Measurements from ENCODE around the gene TREM1. TPM values are rescaled to one million over a fixed set of nuclear protein-coding genes. Genes with fewer than 3 reads are reported as not detected.
"Not testable (repeated sequence)": the region's sequence is repeated elsewhere in the genome, so short reads cannot be mapped to it uniquely, and the experiment has no call there.

The TREM1 gene
- total and polyA plus RNA-seq, 4 donors = 6.2 to 18.4 (median 6.5) TPM; not detected in 1

GRCh38 chr6:41256383-41256782 is 30.1 kb downstream of the TREM1 start:
- no peak overlapping the region for H3K27ac ChIP-seq (ENCODE audit: low read depth in 1 of 2, low read length in 2 of 2)
- H3K4me1 ChIP-seq (ENCODE audit: control insufficient read depth in 1 of 2, insufficient read depth in 2 of 2, low read length in 2 of 2) = no peaks in the 10 kb centered on the region
- no peaks in the 10 kb centered on the region for H3K27me3 ChIP-seq (ENCODE audit: control insufficient read depth in 1 of 2, insufficient read depth in 2 of 2, low read length in 1 of 2)
- ATAC-seq (ENCODE audit: low FRiP score) (no peak), DNase-seq (no peak)
- H3K36me3 ChIP-seq (ENCODE audit: control insufficient read depth in 1 of 2, insufficient read depth in 2 of 2, low read length in 1 of 2) = no peaks in the 10 kb centered on the region
- H3K9me3 ChIP-seq (ENCODE audit: control insufficient read depth, low read length) = peaks cover 4% of the 10 kb centered on the region
- 95 to 100% methylated on average over 1 of the region's 1 CpG for WGBS, 2 donors
- H3K4me3 ChIP-seq (ENCODE audit: low read length in 2 of 2) = no peak overlapping the region
- intact Hi-C loops (cut with DNase I) = no loop called here

GRCh38 chr6:41255638-41256246 is 30.7 kb downstream of the TREM1 start:
- H3K4me3 ChIP-seq (ENCODE audit: low read length in 2 of 2) = no peak overlapping the region
- ATAC-seq (ENCODE audit: low FRiP score) = no peak
- no peak overlapping the region for H3K27ac ChIP-seq (ENCODE audit: low read depth in 1 of 2, low read length in 2 of 2)
- intact Hi-C loops (cut with DNase I) = no loop called here
- no peaks in the 10 kb centered on the region for H3K27me3 ChIP-seq (ENCODE audit: control insufficient read depth in 1 of 2, insufficient read depth in 2 of 2, low read length in 1 of 2)
- H3K4me1 ChIP-seq (ENCODE audit: control insufficient read depth in 1 of 2, insufficient read depth in 2 of 2, low read length in 2 of 2) = no peaks in the 10 kb centered on the region
- WGBS, 2 donors = 73 to 79% methylated on average over 5 of the region's 5 CpGs
- DNase-seq = no peak
- H3K9me3 ChIP-seq (ENCODE audit: control insufficient read depth, low read length) = peaks cover 4% of the 10 kb centered on the region
- no peaks in the 10 kb centered on the region for H3K36me3 ChIP-seq (ENCODE audit: control insufficient read depth in 1 of 2, insufficient read depth in 2 of 2, low read length in 1 of 2)

DNA sequence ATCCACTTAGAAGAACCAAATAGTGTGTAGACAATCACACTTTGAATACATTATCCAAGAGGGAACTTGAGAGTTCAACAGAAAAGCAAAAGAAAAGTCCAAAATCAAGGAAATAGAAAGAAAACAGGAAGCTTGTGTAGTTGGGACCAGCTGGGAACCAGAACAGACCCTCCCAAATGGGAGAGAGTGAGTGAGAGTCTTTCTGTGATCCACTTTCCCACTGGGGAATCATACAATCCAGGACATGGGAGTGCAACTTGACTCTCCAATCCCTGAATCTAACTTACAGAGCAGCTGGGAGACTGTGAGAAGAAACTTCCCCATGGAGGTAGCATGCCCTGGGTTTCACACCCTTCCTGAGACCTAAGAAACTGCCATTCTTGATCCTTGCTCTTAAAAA is 31.4 kb downstream of the TREM1 start:
- ATAC-seq (ENCODE audit: low FRiP score) (no peak), DNase-seq (no peak)
- Histone ChIP-seq H3K4me1 (ENCODE audit: control insufficient read depth in 1 of 2, insufficient read depth in 2 of 2, low read length in 2 of 2) (no peaks in the 10 kb centered on the region), H3K9me3 (ENCODE audit: control insufficient read depth, low read length) (peaks cover 4% of the 10 kb centered on the region), H3K27ac (ENCODE audit: low read depth in 1 of 2, low read length in 2 of 2) (no peak overlapping the region), H3K27me3 (ENCODE audit: control insufficient read depth in 1 of 2, insufficient read depth in 2 of 2, low read length in 1 of 2) (no peaks in the 10 kb centered on the region), H3K36me3 (ENCODE audit: control insufficient read depth in 1 of 2, insufficient read depth in 2 of 2, low read length in 1 of 2) (no peaks in the 10 kb centered on the region), H3K4me3 (ENCODE audit: low read length in 2 of 2) (no peak overlapping the region)
- intact Hi-C loops (cut with DNase I) = no loop called here

- Histone ChIP-seq H3K9me3 (ENCODE audit: control insufficient read depth, low read length) (no peaks in the 10 kb centered on the region), H3K36me3 (ENCODE audit: control insufficient read depth in 1 of 2, insufficient read depth in 2 of 2, low read length in 1 of 2) (no peaks in the 10 kb centered on the region), H3K4me1 (ENCODE audit: control insufficient read depth in 1 of 2, insufficient read depth in 2 of 2, low read length in 2 of 2) (no peaks in the 10 kb centered on the region), H3K27me3 (ENCODE audit: control insufficient read depth in 1 of 2, insufficient read depth in 2 of 2, low read length in 1 of 2) (no peaks in the 10 kb centered on the region), H3K27ac (ENCODE audit: low read depth in 1 of 2, low read length in 2 of 2) (no peak overlapping the region), H3K4me3 (ENCODE audit: low read length in 2 of 2) (no peak overlapping the region)
- DNase-seq (no peak), ATAC-seq (ENCODE audit: low FRiP score) (no peak)
- WGBS, 2 donors = 55 to 60% methylated on average over 3 of the region's 3 CpGs
- intact Hi-C loops (cut with DNase I) = no loop called here
Observed at GRCh38 chr6:41252401-41253169, 33.9 kb downstream of the TREM1 start.

DNA sequence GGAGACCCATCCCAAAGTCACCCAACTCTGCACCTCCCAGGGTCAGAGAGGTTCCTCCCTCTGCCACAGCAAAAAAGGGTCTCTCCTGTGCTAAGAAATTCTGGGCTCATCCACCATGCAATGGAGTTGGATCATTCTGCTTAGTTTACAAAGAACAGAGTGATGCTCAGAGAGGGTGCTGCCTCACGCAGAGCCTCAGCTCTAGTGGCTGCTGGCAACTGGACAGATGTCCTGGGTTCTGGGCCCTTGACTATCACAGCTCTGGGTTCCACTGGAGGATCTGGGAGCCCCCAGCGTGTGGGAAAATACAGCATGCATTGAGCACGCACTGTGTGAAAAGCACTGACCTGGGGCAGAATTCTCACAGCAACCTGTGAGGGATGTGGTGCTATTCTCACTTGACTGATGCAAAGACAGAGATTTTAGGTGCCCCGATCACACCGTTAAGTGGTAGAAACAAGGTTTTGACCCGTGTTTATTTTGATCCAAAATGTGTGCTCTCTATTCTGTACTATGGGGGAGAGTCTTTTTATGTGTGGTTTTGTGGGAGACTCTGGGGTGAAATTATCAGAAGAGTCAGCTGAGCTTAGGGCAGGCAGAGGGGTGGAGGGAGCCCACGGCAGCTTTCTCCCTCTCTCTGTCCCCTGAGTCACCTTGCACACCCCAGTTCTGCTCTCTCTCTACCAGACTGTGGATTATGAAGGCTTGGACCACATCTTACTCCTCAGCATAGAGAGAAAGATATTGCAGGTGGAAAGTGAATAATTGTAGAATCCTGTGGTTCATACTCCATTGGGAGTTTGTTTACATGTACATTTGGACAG is 38.4 kb downstream of the TREM1 start:
- Histone ChIP-seq H3K9me3 (ENCODE audit: control insufficient read depth, low read length) (no peaks in the 10 kb centered on the region), H3K4me1 (ENCODE audit: control insufficient read depth in 1 of 2, insufficient read depth in 2 of 2, low read length in 2 of 2) (no peaks in the 10 kb centered on the region), H3K4me3 (ENCODE audit: low read length in 2 of 2) (no peak overlapping the region), H3K27me3 (ENCODE audit: control insufficient read depth in 1 of 2, insufficient read depth in 2 of 2, low read length in 1 of 2) (no peaks in the 10 kb centered on the region), H3K36me3 (ENCODE audit: control insufficient read depth in 1 of 2, insufficient read depth in 2 of 2, low read length in 1 of 2) (no peaks in the 10 kb centered on the region), H3K27ac (ENCODE audit: low read depth in 1 of 2, low read length in 2 of 2) (no peak overlapping the region)
- intact Hi-C loops (cut with DNase I) = no loop called here
- DNase-seq (no peak), ATAC-seq (ENCODE audit: low FRiP score) (no peak)
- WGBS, 2 donors = 66 to 70% methylated on average over 7 of the region's 7 CpGs

- DNase-seq (no peak), ATAC-seq (ENCODE audit: low FRiP score) (no peak)
- WGBS, 2 donors = 68 to 76% methylated on average over 9 of the region's 9 CpGs
- H3K9me3 ChIP-seq (ENCODE audit: control insufficient read depth, low read length) = no peaks in the 10 kb centered on the region
- H3K27ac ChIP-seq (ENCODE audit: low read depth in 1 of 2, low read length in 2 of 2) = no peak overlapping the region
- H3K4me3 ChIP-seq (ENCODE audit: low read length in 2 of 2) = no peak overlapping the region
- no peaks in the 10 kb centered on the region for H3K4me1 ChIP-seq (ENCODE audit: control insufficient read depth in 1 of 2, insufficient read depth in 2 of 2, low read length in 2 of 2)
- no peaks in the 10 kb centered on the region for H3K27me3 ChIP-seq (ENCODE audit: control insufficient read depth in 1 of 2, insufficient read depth in 2 of 2, low read length in 1 of 2)
- no peaks in the 10 kb centered on the region for H3K36me3 ChIP-seq (ENCODE audit: control insufficient read depth in 1 of 2, insufficient read depth in 2 of 2, low read length in 1 of 2)
- intact Hi-C loops (cut with DNase I) = no loop called here
Observed at GRCh38 chr6:41247288-41247865, 39.1 kb downstream of the TREM1 start.

GRCh38 chr6:41246529-41246928 is 40.0 kb downstream of the TREM1 start:
- H3K9me3 ChIP-seq (ENCODE audit: control insufficient read depth, low read length); H3K4me3 ChIP-seq (ENCODE audit: low read length in 2 of 2); H3K4me1 ChIP-seq (ENCODE audit: control insufficient read depth in 1 of 2, insufficient read depth in 2 of 2, low read length in 2 of 2); H3K36me3 ChIP-seq (ENCODE audit: control insufficient read depth in 1 of 2, insufficient read depth in 2 of 2, low read length in 1 of 2); H3K27ac ChIP-seq (ENCODE audit: low read depth in 1 of 2, low read length in 2 of 2); H3K27me3 ChIP-seq (ENCODE audit: control insufficient read depth in 1 of 2, insufficient read depth in 2 of 2, low read length in 1 of 2); intact Hi-C loops (cut with DNase I); ATAC-seq (ENCODE audit: low FRiP score); DNase-seq: not testable (repeated sequence)
- 89 to 95% methylated on average over 3 to 4 of the region's 4 CpGs for WGBS, 2 donors

DNA sequence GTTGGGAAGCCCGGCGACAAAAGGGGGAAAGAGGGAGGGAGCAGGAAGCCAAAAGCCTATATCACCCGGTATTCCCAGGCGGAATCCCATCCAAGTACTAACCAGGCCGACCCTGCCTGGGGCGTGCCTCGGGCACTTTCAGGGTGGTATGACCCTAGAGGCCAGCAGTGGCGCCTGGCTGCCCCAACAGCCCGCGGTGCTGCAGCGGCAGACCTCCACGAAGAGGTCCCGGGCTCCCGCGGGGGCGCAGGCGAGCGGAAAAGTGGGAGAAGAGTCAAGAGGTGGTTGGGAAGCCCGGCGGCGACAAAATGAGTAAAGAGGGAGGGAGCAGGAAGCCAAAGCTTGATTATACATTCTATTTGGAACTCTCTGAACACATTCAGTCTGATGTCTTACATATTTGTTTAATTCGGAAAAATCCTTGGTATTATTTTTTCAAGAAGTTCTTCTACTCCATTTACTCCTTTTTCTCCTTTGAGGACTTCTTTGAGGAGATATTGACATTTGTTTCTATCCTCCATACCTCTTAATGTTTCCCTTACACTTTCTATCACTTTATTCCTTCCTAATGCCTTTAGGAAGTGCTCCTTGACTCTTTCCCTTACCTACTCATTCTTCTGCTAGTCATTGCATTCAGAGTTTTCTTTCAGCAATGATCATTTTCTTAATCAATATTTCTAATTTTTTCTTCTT is 46.9 kb downstream of the TREM1 start:
- peaks cover 1% of the 10 kb centered on the region for H3K9me3 ChIP-seq (ENCODE audit: control insufficient read depth, low read length)
- no peak overlapping the region for H3K4me3 ChIP-seq (ENCODE audit: low read length in 2 of 2)
- no peak overlapping the region for H3K27ac ChIP-seq (ENCODE audit: low read depth in 1 of 2, low read length in 2 of 2)
- no peaks in the 10 kb centered on the region for H3K4me1 ChIP-seq (ENCODE audit: control insufficient read depth in 1 of 2, insufficient read depth in 2 of 2, low read length in 2 of 2)
- no peak for ATAC-seq (ENCODE audit: low FRiP score)
- H3K36me3 ChIP-seq (ENCODE audit: control insufficient read depth in 1 of 2, insufficient read depth in 2 of 2, low read length in 1 of 2) = no peaks in the 10 kb centered on the region
- intact Hi-C loops (cut with DNase I) = no loop called here
- DNase-seq = no peak
- WGBS, 2 donors = 3 to 4% methylated on average over 22 of the region's 22 CpGs
- H3K27me3 ChIP-seq (ENCODE audit: control insufficient read depth in 1 of 2, insufficient read depth in 2 of 2, low read length in 1 of 2) = peaks cover 0 to 2% of the 10 kb centered on the region in 2 donors

All from aorta (tissue), 5 donors.